K562 (cell line): ENCODE data around the gene RAE1. TPM values are rescaled to one million over a fixed set of nuclear protein-coding genes. Genes with fewer than 3 reads are reported as not detected.
A peak's percentile ranks its signal among the peaks of the same experiment; 100 is the strongest.

ENCODE experiments used
- BRCA1 ChIP-seq, 2 experiments: fragments of 450-650 bp in 1 of 2; sonication (generic) in 1 of 2; formaldehyde crosslinking in 1 of 2; IDR thresholded peaks; 2 replicates each; pipeline versions ENCODE4 v1.5.0 to v1.6.1; 2017 to 2020; ENCODE audit warnings: mild to moderate bottlenecking in 1 of 2, missing genetic modification reagents in 1 of 2
- NCOA4 ChIP-seq: fragments of 450-650 bp; IDR thresholded peaks from 2 replicates; pipeline ENCODE4 v1.6.1; 2018; ENCODE audit warnings: mild to moderate bottlenecking; ENCODE audit not compliant: partially characterized antibody
- SAP30 ChIP-seq: fragments of 200-600 bp; sonication (generic); IDR thresholded peaks from 2 replicates; pipeline ENCODE4 v1.6.1; 2012; ENCODE audit warnings: borderline replicate concordance, low read depth, mild to moderate bottlenecking, moderate library complexity, low read length, control low read depth, inconsistent platforms; ENCODE audit not compliant: insufficient read depth, poor library complexity, severe bottlenecking
- TAF9B ChIP-seq: fragments of 450-650 bp; IDR thresholded peaks from 2 replicates; pipeline ENCODE4 v1.6.1; 2018; ENCODE audit warnings: mild to moderate bottlenecking; ENCODE audit not compliant: partially characterized antibody
- TARDBP ChIP-seq: fragments of 450-650 bp; IDR thresholded peaks from 2 replicates; pipeline ENCODE4 v1.6.1; 2016
- ZNF3 ChIP-seq: fragments of 250-450 bp; sonication (Bioruptor Pico); IDR thresholded peaks from 2 replicates; pipeline ENCODE4 v1.5.0; 2021; ENCODE audit warnings: mild to moderate bottlenecking, moderate library complexity
- ZNF445 ChIP-seq: fragments of 250-450 bp; sonication (Bioruptor Pico); IDR thresholded peaks from 2 replicates; pipeline ENCODE4 v1.4.0; 2020; ENCODE audit warnings: low read depth, mild to moderate bottlenecking, moderate library complexity
- ZNF644 ChIP-seq: fragments of 200-800 bp; sonication (Bioruptor generic); IDR thresholded peaks from 2 replicates; pipeline ENCODE4 v1.6.1; 2016; ENCODE audit warnings: low read depth, missing genetic modification characterization, missing compliant biosample characterization
- polyA plus RNA-seq, 8 experiments: library from polyadenylated mRNA; depleted of rRNA in 4 of 8; stranded (reverse) in 5 of 8; unstranded in 3 of 8; fragments of >200 nt; fragmentation: Nextera tagmentation in 2 of 8; fragmentation: Illumina TruSeq in 1 of 8; extraction: Ambion mirVana in 2 of 8; extraction: Trizol in 1 of 8; gene quantifications; 2 replicates each; pipeline versions ENCODE4 v1.2.1 to v1.2.3, GENCODE V29; 2011 to 2014; ENCODE audit warnings: inconsistent platforms in 1 of 8, missing spikeins in 1 of 8
- total RNA-seq, 7 experiments: library from RNA; depleted of rRNA in 6 of 7; stranded (reverse); fragments of >200 nt in 6 of 7; fragmentation: Illumina TruSeq in 2 of 7; extraction: Trizol in 2 of 7; gene quantifications; 2 replicates each; pipeline versions ENCODE4 v1.2.1 to v1.2.3, GENCODE V29; 2011 to 2021; ENCODE audit warnings: low replicate concordance in 1 of 7
- TF ChIP-seq, protein P1 (sequence below), 2 experiments: fragments of 450-650 bp; IDR thresholded peaks; 2 replicates each; pipeline ENCODE4 v1.6.1; 2016
- TF ChIP-seq, protein P2 (sequence below): fragments of 150-350 bp; IDR thresholded peaks from 2 replicates; pipeline ENCODE4 v1.6.1; 2014; ENCODE audit warnings: low read depth, mild to moderate bottlenecking, low read length, borderline replicate concordance
- TF ChIP-seq, protein P3 (sequence below): fragments of 450-650 bp; formaldehyde crosslinking; IDR thresholded peaks from 2 replicates; pipeline ENCODE4 v1.4.0; 2020; ENCODE audit warnings: mild to moderate bottlenecking, moderate library complexity
- TF ChIP-seq, protein P4 (sequence below): sonication (generic); formaldehyde crosslinking; IDR thresholded peaks from 2 replicates; pipeline ENCODE4 v1.8.0; 2022; ENCODE audit warnings: missing genetic modification reagents, mild to moderate bottlenecking, borderline replicate concordance
- TF ChIP-seq, protein P5 (sequence below): sonication (generic); formaldehyde crosslinking; IDR thresholded peaks from 2 replicates; pipeline ENCODE4 v1.8.0; 2023; ENCODE audit warnings: mild to moderate bottlenecking, missing genetic modification reagents

Gene RAE1
- total and polyA plus RNA-seq, 9 of the 15 experiments (the other 6 are each of a cell fraction or from before 2014, with no cell fraction given), result 33.7 to 248 (median 77.7) TPM

DNA sequence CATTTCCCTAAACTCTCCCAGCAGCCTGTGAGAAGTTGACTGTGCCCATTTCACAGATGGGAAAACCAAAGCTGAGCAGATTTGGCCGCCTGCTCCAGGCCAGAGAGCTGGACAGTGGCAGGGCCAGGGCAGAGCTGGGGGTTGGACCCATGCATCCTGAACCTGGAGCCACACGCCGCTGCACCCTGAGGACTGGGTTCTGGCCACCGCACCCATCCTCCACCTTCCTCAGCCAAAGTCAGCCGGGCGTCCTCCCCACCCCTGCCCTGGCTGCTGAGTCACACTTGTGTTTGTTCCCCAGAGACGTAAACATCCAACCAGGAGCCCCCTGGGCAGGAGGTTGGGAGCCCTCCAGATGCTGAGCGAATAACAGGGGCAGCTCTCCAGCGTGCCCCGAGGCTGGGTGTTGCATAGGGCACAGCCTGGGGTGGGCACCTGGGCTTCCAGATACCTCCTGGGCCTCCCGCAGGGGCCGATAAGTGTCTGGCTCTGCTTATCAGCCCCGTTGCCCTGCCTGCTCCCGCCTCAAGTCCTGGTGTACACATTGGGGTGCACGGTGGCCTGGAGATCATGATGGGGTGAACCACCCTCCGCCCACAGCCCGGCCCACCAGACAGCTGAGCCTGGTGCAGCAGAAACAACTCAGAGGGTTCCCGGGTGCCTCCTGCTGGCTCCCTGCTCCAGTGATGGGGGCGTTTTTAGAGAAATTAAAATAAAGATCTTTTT is 64.0 kb downstream of the RAE1 start (continued):
- TF ChIP-seq, protein P1, sequence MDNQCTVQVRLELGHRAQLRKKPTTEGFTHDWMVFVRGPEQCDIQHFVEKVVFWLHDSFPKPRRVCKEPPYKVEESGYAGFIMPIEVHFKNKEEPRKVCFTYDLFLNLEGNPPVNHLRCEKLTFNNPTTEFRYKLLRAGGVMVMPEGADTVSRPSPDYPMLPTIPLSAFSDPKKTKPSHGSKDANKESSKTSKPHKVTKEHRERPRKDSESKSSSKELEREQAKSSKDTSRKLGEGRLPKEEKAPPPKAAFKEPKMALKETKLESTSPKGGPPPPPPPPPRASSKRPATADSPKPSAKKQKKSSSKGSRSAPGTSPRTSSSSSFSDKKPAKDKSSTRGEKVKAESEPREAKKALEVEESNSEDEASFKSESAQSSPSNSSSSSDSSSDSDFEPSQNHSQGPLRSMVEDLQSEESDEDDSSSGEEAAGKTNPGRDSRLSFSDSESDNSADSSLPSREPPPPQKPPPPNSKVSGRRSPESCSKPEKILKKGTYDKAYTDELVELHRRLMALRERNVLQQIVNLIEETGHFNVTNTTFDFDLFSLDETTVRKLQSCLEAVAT (IDR thresholded peaks at IDR 0.05), result no peak
- TF ChIP-seq ZNF644 (tag), result no peak
- no peak for TF ChIP-seq ZNF3 (CRISPR knock-in tag)
- TF ChIP-seq, protein P2, sequence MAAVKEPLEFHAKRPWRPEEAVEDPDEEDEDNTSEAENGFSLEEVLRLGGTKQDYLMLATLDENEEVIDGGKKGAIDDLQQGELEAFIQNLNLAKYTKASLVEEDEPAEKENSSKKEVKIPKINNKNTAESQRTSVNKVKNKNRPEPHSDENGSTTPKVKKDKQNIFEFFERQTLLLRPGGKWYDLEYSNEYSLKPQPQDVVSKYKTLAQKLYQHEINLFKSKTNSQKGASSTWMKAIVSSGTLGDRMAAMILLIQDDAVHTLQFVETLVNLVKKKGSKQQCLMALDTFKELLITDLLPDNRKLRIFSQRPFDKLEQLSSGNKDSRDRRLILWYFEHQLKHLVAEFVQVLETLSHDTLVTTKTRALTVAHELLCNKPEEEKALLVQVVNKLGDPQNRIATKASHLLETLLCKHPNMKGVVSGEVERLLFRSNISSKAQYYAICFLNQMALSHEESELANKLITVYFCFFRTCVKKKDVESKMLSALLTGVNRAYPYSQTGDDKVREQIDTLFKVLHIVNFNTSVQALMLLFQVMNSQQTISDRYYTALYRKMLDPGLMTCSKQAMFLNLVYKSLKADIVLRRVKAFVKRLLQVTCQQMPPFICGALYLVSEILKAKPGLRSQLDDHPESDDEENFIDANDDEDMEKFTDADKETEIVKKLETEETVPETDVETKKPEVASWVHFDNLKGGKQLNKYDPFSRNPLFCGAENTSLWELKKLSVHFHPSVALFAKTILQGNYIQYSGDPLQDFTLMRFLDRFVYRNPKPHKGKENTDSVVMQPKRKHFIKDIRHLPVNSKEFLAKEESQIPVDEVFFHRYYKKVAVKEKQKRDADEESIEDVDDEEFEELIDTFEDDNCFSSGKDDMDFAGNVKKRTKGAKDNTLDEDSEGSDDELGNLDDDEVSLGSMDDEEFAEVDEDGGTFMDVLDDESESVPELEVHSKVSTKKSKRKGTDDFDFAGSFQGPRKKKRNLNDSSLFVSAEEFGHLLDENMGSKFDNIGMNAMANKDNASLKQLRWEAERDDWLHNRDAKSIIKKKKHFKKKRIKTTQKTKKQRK, result no peak
- TF ChIP-seq TAF9B, result no peak
- no peak for TF ChIP-seq TARDBP
- TF ChIP-seq, protein P3, sequence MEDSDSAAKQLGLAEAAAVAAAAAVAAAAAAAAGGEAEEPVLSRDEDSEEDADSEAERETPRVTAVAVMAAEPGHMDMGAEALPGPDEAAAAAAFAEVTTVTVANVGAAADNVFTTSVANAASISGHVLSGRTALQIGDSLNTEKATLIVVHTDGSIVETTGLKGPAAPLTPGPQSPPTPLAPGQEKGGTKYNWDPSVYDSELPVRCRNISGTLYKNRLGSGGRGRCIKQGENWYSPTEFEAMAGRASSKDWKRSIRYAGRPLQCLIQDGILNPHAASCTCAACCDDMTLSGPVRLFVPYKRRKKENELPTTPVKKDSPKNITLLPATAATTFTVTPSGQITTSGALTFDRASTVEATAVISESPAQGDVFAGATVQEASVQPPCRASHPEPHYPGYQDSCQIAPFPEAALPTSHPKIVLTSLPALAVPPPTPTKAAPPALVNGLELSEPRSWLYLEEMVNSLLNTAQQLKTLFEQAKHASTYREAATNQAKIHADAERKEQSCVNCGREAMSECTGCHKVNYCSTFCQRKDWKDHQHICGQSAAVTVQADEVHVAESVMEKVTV (CRISPR knock-in tag), result no peak
- peak; percentile 41 for TF ChIP-seq SAP30
- no peak for TF ChIP-seq ZNF445 (CRISPR knock-in tag)
- TF ChIP-seq, protein P4, sequence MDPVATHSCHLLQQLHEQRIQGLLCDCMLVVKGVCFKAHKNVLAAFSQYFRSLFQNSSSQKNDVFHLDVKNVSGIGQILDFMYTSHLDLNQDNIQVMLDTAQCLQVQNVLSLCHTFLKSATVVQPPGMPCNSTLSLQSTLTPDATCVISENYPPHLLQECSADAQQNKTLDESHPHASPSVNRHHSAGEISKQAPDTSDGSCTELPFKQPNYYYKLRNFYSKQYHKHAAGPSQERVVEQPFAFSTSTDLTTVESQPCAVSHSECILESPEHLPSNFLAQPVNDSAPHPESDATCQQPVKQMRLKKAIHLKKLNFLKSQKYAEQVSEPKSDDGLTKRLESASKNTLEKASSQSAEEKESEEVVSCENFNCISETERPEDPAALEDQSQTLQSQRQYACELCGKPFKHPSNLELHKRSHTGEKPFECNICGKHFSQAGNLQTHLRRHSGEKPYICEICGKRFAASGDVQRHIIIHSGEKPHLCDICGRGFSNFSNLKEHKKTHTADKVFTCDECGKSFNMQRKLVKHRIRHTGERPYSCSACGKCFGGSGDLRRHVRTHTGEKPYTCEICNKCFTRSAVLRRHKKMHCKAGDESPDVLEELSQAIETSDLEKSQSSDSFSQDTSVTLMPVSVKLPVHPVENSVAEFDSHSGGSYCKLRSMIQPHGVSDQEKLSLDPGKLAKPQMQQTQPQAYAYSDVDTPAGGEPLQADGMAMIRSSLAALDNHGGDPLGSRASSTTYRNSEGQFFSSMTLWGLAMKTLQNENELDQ (CRISPR knock-in tag), result no peak
- TF ChIP-seq, protein P5, sequence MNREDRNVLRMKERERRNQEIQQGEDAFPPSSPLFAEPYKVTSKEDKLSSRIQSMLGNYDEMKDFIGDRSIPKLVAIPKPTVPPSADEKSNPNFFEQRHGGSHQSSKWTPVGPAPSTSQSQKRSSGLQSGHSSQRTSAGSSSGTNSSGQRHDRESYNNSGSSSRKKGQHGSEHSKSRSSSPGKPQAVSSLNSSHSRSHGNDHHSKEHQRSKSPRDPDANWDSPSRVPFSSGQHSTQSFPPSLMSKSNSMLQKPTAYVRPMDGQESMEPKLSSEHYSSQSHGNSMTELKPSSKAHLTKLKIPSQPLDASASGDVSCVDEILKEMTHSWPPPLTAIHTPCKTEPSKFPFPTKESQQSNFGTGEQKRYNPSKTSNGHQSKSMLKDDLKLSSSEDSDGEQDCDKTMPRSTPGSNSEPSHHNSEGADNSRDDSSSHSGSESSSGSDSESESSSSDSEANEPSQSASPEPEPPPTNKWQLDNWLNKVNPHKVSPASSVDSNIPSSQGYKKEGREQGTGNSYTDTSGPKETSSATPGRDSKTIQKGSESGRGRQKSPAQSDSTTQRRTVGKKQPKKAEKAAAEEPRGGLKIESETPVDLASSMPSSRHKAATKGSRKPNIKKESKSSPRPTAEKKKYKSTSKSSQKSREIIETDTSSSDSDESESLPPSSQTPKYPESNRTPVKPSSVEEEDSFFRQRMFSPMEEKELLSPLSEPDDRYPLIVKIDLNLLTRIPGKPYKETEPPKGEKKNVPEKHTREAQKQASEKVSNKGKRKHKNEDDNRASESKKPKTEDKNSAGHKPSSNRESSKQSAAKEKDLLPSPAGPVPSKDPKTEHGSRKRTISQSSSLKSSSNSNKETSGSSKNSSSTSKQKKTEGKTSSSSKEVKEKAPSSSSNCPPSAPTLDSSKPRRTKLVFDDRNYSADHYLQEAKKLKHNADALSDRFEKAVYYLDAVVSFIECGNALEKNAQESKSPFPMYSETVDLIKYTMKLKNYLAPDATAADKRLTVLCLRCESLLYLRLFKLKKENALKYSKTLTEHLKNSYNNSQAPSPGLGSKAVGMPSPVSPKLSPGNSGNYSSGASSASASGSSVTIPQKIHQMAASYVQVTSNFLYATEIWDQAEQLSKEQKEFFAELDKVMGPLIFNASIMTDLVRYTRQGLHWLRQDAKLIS, result no peak
- no peak for TF ChIP-seq BRCA1 (IDR thresholded peaks at IDR 0.05)
- no peak for TF ChIP-seq BRCA1 (CRISPR knock-in tag; IDR thresholded peaks at IDR 0.05)
- peak; percentile 87 for TF ChIP-seq NCOA4
